ENCODE data around the gene SDF2. TPM values are rescaled to one million over a fixed set of nuclear protein-coding genes. Genes with fewer than 3 reads are reported as not detected.

SDF2 gene
- total and polyA plus RNA-seq, 10 of the 15 experiments (the other 5 are each of a cell fraction or from before 2014, with no cell fraction given) = 29.8 to 81.0 (median 41.5) TPM

DNA sequence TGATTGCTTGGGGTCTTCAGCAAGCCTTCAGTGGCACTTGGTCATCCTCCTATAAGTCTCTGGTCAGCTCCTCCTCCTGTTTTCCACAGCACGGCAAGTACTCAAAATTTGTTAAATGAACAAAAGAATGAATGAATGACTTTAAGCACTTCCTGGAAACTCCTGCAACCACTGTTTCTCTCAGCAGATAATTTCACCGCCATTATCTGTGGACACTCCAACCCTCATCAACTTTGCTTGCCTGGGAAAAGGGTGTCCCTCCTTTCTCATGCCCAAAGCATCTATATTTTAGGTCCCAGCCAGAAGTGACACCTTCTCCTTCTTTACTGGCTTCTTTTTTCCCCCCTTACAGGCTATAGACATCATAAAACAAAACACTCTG, 45.6 kb upstream of the SDF2 start:
- POLR2A ChIA-PET = no interaction called here
- in situ Hi-C loops (cut with MboI) = no loop called here
- Histone ChIP-seq H2AFZ (ENCODE audit: control insufficient read depth, low read depth, low read length) (no peak overlapping the region), H3K9ac (ENCODE audit: control insufficient read depth, insufficient read depth, low read length) (no peak overlapping the region), H3K9me3 (replicated peaks; ENCODE audit: control insufficient read depth, insufficient read depth, low read length) (no peaks in the 10 kb centered on the region), H3K27me3 (replicated peaks in 1 of 2; ENCODE audit: control insufficient read depth in 2 of 2, insufficient read depth in 2 of 2, low read length in 1 of 2) (no peaks in the 10 kb centered on the region), H3K79me2 (ENCODE audit: control insufficient read depth, insufficient read depth, low read length) (no peaks in the 10 kb centered on the region), H3K4me1 (ENCODE audit: control insufficient read depth, insufficient read depth, low read length) (peaks cover 7% of the 10 kb centered on the region), H3K27ac (ENCODE audit: control insufficient read depth, insufficient read depth) (no peak overlapping the region), H3K4me2 (ENCODE audit: control insufficient read depth, insufficient read depth) (no peak overlapping the region), H3K36me3 (ENCODE audit: control insufficient read depth in 2 of 2, insufficient read depth in 2 of 2, low read length in 1 of 2) (peaks cover 3 to 9% of the 10 kb centered on the region in 2 experiments; a peak in 2 of 4 replicates), H3K4me3 (no peak overlapping the region), H4K20me1 (ENCODE audit: control insufficient read depth, insufficient read depth) (no peaks in the 10 kb centered on the region)
- no peak for TF ChIP-seq CBX5 (IDR thresholded peaks at IDR 0.05; ENCODE audit: low read depth)
- TF ChIP-seq FOXM1 (IDR thresholded peaks at IDR 0.05; ENCODE audit: low read depth, low read length) = no peak
- TF ChIP-seq POLR2A (IDR thresholded peaks at IDR 0.05; ENCODE audit: low read depth, low read length) = no peak
- TF ChIP-seq, protein P1, sequence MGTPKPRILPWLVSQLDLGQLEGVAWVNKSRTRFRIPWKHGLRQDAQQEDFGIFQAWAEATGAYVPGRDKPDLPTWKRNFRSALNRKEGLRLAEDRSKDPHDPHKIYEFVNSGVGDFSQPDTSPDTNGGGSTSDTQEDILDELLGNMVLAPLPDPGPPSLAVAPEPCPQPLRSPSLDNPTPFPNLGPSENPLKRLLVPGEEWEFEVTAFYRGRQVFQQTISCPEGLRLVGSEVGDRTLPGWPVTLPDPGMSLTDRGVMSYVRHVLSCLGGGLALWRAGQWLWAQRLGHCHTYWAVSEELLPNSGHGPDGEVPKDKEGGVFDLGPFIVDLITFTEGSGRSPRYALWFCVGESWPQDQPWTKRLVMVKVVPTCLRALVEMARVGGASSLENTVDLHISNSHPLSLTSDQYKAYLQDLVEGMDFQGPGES (IDR thresholded peaks at IDR 0.05) = no peak
- no peak for TF ChIP-seq MYC (IDR thresholded peaks at IDR 0.05; ENCODE audit: insufficient read depth, insufficient read length, insufficient replicate concordance, low read length, severe bottlenecking)
- TF ChIP-seq SMARCA5 (IDR thresholded peaks at IDR 0.05) = no peak
- TF ChIP-seq MYB (IDR thresholded peaks at IDR 0.05; ENCODE audit: borderline replicate concordance, low read depth, low read length) = no peak
- no peak for TF ChIP-seq MTA3 (IDR thresholded peaks at IDR 0.05; ENCODE audit: borderline replicate concordance, low read length)
- TF ChIP-seq LARP7 (IDR thresholded peaks at IDR 0.05) = no peak
- TF ChIP-seq, protein P2, sequence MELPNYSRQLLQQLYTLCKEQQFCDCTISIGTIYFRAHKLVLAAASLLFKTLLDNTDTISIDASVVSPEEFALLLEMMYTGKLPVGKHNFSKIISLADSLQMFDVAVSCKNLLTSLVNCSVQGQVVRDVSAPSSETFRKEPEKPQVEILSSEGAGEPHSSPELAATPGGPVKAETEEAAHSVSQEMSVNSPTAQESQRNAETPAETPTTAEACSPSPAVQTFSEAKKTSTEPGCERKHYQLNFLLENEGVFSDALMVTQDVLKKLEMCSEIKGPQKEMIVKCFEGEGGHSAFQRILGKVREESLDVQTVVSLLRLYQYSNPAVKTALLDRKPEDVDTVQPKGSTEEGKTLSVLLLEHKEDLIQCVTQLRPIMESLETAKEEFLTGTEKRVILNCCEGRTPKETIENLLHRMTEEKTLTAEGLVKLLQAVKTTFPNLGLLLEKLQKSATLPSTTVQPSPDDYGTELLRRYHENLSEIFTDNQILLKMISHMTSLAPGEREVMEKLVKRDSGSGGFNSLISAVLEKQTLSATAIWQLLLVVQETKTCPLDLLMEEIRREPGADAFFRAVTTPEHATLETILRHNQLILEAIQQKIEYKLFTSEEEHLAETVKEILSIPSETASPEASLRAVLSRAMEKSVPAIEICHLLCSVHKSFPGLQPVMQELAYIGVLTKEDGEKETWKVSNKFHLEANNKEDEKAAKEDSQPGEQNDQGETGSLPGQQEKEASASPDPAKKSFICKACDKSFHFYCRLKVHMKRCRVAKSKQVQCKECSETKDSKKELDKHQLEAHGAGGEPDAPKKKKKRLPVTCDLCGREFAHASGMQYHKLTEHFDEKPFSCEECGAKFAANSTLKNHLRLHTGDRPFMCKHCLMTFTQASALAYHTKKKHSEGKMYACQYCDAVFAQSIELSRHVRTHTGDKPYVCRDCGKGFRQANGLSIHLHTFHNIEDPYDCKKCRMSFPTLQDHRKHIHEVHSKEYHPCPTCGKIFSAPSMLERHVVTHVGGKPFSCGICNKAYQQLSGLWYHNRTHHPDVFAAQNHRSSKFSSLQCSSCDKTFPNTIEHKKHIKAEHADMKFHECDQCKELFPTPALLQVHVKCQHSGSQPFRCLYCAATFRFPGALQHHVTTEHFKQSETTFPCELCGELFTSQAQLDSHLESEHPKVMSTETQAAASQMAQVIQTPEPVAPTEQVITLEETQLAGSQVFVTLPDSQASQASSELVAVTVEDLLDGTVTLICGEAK (IDR thresholded peaks at IDR 0.05; ENCODE audit: borderline replicate concordance) = no peak
- no peak for ATAC-seq
- BruUV-seq (replicated peaks) = no TSS peak
- FAIRE-seq = no peak
- DNase-seq (ENCODE audit: low read depth, low spot score) = no peak
- SMC1A ChIA-PET (ENCODE audit: uncharacterized antibody, unreplicated experiment) = no interaction called here
- intact Hi-C loops (cut with micrococcal nuclease; ENCODE audit: unreplicated experiment) = no loop called here
- CTCF ChIA-PET = no interaction called here
- WGBS (ENCODE audit: insufficient coverage, insufficient replicate concordance, low lambda C conversion rate, missing lambda C conversion rate) = 100% methylated on average over 2 of the region's 2 CpGs
- RAD21 ChIA-PET (ENCODE audit: unreplicated experiment) = no interaction called here

All from GM12878 (cell line).